Neural progenitor cell (in vitro differentiated cells): ENCODE data around the gene CLNK.

Experiments
- CTCF ChIP-seq: fragments of 200-600 bp; sonication (generic); IDR thresholded peaks from 2 replicates; pipeline ENCODE4 v1.5.1; 2017; ENCODE audit warnings: antibody characterized with exemption, mild to moderate bottlenecking
- EZH2 ChIP-seq: fragments of 200-600 bp; sonication (generic); IDR thresholded peaks from 2 replicates; pipeline ENCODE4 v1.6.1; 2017; ENCODE audit warnings: antibody characterized with exemption, mild to moderate bottlenecking, moderate library complexity

DNA sequence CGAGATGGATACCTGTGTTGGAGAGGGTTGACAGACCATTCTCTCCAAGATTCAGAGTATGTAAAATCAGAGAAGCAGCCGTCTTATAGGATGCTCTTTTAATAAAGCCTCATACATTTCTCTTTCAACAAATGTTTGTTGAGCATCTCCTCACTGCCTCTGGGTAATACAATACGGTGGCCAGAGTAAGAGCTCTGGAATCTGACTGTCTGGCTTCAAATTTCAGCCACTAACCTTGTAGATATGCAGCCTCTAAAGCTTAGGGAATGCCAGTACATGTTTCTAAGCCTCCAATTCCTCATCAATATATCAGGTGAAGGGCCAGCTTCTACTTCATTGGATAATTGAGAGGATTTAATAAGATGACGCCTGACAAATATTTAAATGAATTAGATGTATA is 61.3 kb downstream of the CLNK start:
- TF ChIP-seq CTCF (no peak), EZH2 (no peak)
